HG03135 (cell line): ENCODE results near the gene CTU2.

Source experiments
- ATAC-seq: cut with Tn5 transposase; IDR thresholded peaks from one replicate; pipeline ENCODE4 v1.9.1; 2021; ENCODE audit warnings: mild to moderate bottlenecking, moderate library complexity; ENCODE audit not compliant: unreplicated experiment

CTU2 gene

DNA sequence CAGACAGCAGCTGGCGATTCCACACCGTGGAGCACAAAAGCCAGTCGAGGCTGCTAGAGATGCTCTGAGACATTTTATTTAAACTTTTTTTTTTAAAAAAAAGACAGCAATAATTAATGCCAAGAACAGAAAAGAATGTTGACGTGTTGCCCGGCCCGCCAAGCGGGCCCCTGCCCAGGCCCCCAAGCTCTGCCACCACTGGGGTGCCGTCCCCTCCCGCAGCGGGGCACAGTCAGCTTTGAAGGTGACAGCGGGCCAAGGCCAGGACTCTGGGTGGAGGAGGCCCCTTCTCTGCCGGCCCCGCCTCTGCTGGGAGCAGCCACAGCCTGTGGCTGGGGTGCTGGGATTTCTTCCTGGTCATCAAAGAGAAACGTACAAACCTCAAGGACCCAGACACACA is 9.9 kb upstream of the CTU2 start:
- ATAC-seq, result no peak

DNA sequence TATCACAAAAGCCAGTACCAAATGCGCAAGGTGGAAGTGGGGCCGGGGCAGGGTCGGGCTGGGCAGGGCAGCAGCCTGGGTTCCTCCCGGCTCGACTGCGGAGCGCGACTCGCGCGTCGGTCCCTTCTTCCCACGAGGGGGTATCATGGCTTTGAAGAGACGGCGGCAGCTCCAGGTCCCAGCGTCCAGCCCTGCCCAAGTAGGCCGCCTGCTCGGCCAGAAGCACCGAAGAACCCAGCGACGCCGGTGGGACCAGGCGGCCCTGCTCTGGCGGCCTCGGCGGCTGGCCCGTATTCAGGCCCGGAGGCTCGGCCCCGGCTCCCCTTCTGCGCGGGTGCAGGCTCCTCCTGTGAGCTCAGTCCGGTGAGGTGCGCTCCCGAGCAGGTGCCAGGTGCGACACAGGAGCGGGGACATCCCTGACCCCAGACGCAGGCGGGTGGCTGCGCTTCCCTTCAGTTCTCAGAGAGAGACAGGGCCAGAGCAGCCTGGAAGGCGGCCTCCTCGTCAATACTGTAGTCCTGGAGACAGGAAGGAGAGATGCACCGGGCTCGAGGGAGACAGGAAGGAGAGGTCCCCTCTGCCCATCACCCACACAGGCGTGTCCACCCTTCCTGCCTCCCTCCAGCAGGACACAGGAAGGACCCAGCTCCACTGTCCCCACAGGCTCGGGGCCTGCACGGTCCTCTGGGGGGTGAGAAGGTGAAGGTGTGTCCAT is 9.0 kb upstream of the CTU2 start:
- no peak for ATAC-seq

DNA sequence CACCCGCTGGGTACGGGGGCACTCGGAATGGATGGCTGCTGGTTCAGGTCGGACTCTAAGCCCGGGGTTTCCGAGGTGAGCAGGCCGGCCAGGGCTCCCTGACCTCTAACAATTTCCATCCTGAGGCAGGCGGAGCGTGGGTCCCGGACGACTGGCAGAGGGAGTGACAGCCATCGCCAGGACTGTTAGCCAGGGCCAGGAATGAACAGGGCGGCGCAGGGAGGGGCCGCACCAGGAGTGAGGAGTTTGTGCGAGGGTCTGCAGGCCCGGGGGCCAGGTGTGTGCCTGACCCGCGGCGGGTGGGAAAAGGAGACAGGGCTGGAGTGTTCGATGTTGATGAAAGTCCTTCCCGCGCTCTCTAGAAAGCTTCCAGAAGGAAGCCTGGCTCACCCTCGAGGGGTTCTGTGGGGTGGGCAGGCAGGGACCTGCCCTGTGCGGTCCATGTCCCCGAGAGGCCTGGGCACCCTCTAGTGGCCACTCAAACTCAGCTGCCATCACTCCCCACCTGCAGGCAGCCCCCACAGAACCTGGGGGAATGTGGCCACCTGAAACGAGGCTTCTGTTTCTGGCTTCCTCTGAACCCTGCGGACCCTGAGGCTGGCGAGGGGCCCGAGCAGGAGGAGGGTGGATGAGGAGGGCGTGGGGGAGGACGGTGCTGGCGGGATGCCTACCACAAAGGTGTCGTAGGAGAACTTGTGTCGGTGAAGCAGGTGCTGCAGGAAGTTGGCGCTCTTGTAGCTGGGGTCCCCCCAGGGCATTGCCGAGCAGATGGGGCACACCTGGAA is 8.3 kb upstream of the CTU2 start:
- ATAC-seq, result no peak

DNA sequence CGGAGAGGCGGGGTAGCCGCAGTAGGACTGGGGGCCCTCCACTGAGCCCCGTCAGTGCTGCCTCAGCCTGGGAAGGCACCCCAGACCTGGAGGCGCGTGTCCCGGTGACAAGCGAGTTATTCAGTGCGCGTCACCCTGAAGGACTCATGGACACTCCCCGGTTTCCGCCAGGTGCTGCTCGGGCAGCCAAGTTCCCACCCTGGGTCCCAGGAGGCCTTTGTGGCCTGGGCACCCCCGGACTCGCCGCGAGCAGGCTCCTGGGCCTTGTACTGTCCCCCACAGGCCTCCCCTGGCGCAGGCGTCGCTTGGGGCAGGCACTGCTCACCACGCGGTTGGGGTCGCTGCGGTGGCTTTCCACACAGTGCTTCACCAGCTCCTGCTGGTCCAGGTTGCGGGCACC is 7.7 kb upstream of the CTU2 start:
- ATAC-seq, result no peak

DNA sequence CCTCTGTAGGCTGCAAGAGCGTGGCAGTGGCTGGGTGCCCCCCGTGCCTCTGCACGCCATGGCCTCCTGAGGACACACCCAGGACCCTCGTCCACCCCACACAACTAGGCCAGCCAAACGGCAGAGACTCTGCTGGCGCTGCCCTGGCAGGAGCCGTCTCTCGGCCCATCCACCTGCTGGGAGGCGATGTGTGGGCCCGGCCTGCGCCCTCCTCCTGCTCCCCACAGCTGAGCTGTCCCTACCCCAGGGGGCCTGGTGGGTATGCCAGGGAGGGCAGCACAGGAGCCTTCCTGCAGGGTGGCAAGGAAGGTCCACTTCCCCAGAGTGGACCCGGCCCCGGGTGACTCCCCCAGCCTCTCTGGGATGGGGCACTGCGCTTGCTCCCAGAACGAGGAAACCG is 7.1 kb upstream of the CTU2 start:
- no peak for ATAC-seq

DNA sequence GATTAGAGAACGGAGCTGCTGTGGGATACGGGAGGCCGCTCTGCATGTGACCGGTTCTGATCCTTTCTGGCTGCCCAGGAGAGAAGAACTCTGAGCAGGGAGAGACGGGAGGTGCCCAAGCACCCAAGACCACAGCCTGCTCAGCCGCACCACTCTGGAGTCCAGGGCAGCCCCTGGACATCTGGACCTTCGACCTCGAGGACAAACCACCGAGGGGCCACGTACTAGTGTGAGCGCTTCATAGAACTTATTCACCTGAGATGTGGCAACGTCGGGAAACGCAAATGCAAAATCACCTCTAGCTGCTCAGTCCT is 6.0 kb upstream of the CTU2 start:
- ATAC-seq, result no peak

DNA sequence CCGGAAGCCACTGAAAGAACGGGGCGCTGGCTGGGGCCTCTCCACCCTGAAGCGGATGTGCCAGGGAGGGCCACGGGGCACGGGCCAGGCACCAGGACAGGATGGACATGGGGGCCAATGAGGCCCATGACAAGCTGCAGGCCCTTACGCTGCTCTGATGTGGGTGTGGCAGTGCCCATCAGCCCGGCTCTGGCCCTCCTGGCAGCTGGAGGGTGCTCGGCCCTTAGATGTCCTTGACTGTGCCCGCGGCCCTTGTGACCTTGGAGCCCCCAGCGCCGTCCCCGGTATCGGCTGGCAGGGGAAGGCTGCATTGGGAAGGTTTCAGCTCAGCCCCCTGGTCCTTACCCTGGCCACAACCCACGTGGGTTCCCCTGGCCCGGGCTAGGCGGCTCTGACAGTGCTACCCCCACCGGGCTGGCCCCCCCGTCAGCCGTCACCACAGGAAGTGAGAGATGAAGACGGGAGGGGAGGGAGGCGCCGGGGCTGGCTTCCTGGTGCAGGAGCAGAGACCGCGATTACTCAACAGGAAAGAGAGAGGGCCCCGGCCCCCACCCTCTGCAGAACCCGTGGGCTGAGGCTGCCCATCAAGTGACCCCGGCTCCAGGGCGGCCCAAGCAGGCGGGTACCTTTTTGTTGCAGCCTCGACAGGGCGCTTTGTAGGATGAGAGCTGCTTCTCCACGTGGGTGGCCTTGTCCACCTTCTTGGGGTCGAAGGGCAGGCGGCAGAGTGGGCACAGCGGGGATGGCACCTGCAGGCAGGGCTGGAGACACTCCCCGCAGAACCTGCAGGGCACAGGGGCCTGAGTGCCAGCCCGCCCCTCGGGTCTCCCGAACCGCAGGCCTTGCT is 5.4 kb upstream of the CTU2 start:
- ATAC-seq, result peak; percentile 49

DNA sequence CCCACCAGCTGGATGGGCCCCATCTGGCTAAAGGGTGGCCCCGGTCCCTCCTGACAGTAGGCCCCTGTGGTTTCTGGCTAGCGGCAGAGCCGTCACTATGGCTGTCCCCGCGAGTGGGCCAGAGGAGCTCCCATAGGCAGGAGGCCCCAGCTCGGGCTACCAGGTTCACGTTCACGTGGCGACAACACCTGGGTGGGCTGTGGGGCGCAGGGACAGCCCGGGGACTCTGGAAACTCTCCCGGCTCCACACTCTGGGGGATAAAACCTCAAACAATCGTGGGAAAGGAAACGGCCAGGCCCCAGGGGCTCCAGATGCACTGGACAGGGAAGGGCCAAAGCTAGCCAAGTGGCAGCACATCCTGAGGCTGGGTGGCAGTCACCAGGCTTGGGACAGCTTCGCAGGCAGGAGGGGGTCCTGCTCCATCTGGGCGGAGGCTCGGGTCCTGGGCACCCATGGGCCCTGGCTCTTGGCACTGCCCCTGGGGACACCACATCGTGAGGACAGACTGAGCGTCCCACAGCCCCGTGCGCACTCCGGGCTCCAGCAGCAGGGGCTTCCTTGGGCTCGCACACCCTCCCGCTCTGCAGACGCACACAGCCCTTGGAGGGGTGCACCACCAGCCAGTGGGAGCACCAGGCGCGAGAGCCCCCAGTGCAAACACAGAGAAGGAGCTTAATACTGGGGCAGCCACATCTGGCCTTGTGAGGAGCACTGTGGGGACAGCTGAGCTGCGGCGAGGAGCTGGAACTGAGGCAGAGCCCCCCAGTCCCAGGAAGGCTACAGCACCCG is 4.5 kb upstream of the CTU2 start:
- no peak for ATAC-seq

DNA sequence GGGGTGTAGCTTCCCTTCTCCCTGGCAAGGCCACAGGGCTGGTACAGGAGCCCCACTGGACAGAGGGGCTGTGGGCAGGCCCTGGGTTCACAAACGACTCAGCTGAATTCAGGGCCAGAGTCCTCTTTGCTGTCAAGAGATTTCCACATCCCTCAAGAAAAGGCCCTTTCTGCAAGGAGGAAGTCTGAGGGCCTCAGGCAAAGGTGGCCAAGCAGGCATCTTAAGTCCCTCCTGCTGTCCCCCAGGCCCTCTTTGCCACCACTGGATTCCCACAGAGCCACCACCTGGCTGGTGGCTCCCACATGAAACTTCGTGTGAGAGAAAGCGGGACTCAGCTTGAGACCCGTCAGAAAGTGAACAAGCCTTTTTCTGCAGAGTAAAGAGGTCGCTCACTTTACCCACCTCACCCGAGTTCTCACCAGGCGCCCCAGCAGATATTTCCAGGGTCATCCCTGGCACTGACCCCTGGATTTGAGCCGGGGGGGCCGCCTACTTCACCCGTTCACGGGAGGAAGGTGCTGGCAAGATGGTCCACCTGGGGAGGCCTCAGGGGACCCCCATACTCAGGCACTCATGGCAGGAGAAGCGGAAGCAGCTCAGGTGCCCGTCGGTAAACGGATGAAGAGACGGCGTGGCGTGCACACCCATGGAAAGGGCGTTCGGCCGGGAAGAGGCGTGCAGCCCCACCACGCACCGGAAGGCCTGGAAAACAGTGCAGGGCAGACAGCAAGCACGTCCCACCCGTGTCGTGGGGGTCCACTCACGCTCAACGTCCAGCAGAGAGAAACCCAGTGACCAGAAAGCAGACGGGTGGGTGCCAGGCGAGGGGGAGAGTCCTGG is 3.7 kb upstream of the CTU2 start:
- no peak for ATAC-seq

DNA sequence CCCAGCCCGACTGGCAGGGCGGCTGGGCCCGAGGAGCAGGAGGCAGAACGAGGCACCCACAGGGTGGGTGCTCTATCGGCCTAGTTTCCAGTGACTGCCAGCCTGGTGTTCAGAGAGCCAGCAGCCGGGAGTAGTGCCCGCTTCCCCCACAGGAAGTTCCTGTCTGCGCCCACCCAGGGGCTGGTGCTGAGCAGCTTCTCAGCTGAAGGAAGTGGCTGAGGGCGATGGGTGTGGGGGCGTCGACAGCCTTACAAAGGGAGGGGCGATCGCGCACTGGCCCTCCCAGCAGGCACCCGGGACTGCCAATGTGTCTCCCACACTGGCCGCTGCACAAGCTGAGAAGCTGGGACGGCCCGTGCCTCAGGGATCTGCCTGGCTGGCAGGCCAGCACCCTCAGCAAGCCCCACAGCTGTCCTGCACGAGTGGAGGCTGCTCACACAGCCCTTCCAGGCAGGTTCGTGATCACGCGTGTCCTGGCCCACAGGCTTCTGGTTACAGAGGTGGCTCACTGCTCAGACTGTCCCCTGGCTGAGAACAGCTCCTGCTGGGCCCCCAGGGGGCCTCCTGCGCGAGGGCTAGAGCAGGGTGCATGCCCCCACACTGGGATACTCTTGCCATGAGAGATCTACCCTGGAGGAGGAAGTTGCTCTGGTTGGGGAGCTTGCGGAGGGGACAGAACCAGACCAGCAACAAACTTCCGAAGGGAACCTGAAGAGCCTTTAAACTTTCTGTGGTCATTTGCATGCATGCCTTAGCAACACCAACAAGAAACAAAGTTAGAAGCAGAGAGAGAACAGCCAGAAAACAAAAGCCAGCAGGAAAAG is 2.6 kb upstream of the CTU2 start:
- ATAC-seq, result no peak

DNA sequence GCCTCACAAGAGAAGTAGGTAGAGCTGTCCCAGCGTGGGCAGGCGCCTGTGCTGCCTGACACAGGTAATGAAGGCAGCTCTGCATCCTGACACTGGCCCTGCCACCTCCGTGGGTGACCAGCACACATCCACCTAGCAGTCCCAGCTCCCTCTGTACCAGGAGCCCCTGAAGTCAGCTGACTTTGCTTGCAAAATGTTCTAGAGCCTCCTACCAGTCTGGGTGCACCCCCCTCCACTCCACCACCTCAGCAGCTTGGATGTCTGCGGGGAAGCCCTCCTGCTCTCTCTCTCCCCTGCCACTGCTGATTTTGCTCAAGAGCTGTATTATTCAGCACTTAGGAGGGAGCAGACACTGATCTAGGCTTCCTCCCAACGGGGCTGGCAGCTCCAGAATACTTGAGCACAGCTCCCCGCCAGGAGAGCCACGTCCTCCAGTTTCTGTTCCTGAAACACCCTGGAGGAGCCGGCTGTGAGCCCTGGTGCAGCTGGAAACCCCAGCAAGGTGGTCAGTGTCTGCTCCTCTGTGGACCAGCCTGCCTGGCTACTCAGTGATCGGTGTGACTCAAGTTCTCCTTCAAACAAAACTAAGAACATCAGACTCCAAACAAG is 1.1 kb upstream of the CTU2 start:
- no peak for ATAC-seq

DNA sequence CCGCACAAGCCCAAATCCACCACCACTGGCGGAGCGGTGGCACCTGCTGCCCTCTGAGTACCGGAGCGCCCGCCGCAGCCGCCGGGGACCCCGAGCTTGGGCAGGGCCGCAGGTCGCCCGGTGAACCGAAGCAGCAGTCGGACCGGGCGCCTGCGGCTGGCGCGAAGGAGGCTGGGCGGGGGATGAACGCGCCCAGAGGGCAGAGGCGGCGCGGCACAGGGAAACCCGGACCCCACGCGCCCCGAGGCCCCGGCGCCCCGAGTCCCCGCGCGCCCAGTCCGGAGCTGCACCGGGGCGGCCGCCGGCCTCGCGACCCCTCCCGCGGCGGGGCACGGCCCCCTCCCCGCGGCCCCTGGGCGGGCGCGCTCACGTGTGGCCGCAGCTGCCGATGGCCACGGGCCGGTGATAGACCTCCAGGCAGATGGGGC is 488 bp upstream of the CTU2 start:
- peak; percentile 7 for ATAC-seq

DNA sequence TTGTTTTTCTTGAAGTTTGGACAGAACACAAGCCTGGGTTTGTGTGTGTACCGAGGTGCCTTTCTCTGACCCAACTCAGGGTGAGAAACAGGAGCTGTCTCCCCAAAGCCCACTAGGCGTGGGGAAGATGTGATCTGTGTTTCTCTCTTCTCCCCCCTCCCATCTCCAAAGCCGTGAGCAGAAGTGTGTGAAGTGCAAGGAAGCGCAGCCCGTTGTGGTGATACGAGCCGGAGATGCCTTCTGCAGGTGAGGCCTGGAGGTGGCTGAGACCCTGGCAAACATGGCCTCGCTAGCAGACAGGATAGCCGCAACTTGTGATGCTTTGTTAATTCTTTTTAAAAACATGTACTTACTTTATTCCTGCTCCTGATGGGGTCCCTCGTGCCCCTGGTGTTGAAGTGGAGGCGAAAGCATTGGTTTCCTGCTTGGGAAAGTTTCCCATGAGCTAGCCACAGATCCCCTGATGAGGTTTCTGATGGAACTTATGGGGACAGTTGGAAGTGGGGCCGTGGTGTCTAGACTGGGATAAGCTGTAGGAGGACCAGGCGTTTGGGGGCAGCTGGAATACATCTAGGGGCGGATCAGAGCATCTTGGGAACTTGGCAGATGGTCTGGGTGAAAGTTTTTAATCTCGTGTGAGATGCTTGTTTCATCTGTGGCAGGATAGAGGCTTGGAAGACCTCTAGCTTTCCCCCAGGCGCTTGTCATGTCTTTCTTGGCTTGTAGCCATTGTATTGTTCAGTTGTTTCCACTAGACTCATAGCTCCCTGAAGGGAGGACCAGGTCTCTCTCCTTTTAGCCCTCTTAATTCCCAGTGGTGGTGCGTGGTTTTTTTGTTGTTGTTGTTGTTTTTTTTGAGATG is 893 bp downstream of the CTU2 start:
- ATAC-seq, result no peak

DNA sequence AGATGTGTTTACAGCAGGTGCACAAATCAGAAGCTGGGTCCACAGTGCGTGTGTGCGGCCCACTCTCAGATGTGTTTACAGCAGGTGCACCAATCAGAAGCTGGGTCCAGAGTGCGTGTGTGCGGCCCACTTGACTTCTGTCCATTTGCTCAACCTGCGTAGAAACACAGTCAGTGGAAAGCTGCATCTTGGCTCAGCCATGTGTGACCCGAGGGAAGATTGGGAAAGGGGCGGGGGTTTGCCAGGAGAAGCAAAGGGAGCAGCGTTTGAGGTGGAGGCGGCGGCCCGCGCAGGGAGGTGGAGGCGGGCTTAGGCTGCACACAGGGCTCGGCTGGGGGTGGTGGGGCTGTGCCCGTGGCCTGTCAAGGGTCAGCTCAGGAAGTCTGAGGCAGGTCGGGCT is 4.3 kb downstream of the CTU2 start:
- no peak for ATAC-seq

DNA sequence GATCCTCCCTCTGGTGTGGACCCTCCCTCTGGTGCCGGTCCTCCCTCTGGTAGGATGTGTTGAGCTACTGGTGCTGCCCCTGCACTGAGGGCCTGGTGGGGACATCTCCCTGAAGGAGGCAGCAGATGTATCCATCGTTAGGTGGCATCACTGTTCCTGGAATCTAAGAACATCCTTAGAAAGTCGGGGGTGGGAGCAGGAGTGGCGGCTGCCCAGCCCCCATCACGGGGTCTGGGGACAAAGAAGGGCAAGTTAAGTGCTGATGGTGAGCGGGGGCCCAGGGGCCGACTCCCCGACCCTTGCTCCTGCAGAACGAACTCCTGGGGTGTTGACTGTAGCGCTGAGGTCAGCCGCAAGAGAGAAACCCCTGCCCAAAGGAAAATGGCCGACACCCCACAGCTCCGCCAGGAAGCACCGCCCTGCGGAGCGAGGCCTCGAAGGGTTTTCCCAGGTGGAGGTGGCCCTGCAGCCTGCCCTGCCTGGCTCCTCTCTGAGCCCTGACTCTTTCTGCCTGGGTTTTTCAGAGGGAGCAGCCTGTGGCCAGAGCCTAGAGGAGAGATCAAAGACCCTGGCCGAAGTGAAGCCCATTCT is 5.5 kb downstream of the CTU2 start:
- no peak for ATAC-seq

DNA sequence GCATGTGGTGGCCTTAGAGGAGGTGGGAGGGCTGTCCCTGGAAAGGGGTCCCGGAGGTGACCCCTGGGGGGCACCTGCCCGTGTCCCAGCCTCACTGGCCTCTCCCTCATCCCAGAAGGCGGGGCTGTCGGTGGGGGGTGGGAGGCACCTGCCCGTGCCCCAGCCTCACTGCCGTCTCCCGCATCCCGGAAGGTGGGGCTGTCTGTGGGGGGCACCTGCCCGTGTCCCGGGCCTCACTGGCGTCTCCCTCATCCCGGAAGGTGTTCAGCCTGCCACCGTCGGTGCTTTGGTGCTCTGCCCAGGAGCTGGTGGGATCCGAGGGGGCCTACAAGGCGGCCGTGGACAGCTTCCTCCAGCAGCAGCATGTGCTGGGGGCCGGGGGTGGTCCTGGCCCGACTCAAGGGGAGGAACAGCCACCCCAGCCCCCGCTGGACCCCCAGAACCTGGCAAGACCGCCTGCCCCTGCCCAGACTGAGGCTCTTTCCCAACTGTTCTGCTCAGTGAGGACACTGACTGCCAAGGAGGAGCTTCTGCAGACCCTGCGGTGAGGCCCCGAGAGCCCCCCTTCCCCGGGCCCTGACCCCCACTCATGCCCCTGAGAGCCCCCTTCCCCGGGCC is 6.2 kb downstream of the CTU2 start:
- no peak for ATAC-seq

DNA sequence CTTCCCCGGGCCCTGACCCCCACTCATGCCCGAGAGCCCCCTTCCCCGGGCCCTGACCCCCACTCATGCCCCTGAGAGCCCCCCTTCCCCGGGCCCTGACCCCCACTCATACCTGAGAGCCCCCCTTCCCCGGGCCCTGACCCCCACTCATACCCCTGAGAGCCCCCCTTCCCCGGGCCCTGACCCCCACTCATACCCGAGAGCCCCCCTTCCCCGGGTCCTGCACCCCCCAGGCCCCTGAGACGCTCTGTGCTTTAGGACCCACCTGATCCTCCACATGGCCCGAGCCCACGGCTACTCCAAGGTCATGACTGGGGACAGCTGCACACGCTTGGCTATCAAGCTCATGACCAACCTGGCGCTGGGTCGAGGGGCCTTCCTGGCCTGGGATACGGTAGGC is 6.8 kb downstream of the CTU2 start:
- ATAC-seq, result no peak
